Adrenal gland (tissue), 5 donors: ENCODE results near the gene FAM162A.

Experiments
- CTCF ChIP-seq, 6 experiments: fragments of 450-650 bp in 4 of 6; fragments of 200-600 bp in 2 of 6; sonication (generic) in 1 of 6; IDR thresholded peaks; 1 replicate in 5 of 6; 2 replicates in 1 of 6; pipeline versions ENCODE4 v1.5.1 to v1.8.0; 2016 to 2021; ENCODE audit warnings: antibody characterized with exemption in 6 of 6, mild to moderate bottlenecking in 2 of 6, moderate library complexity in 1 of 6
- POLR2A ChIP-seq, 2 donors: fragments of 450-650 bp; IDR thresholded peaks; one replicate each; pipeline ENCODE4 v1.6.1; 2017; ENCODE audit warnings: antibody characterized with exemption in 2 of 2, mild to moderate bottlenecking in 2 of 2, moderate library complexity in 1 of 2
- donor health status: DM: no; HTN: no; CAD: no.

GRCh38 chr3:122353215-122353614 is 30.8 kb upstream of the FAM162A start:
- TF ChIP-seq POLR2A (IDR thresholded peaks at IDR 0.05) (no peak), CTCF (IDR thresholded peaks at IDR 0.05) (no peak)
